HG03039 (cell line): ENCODE results near the gene TIMP2.
"Not testable (repeated sequence)": the region's sequence is repeated elsewhere in the genome, so short reads cannot be mapped to it uniquely, and the experiment has no call there.

ENCODE experiments used
- ATAC-seq: cut with Tn5 transposase; IDR thresholded peaks from one replicate; pipeline ENCODE4 v1.9.1; 2021; ENCODE audit warnings: mild to moderate bottlenecking, moderate library complexity; ENCODE audit not compliant: unreplicated experiment

The TIMP2 gene

DNA sequence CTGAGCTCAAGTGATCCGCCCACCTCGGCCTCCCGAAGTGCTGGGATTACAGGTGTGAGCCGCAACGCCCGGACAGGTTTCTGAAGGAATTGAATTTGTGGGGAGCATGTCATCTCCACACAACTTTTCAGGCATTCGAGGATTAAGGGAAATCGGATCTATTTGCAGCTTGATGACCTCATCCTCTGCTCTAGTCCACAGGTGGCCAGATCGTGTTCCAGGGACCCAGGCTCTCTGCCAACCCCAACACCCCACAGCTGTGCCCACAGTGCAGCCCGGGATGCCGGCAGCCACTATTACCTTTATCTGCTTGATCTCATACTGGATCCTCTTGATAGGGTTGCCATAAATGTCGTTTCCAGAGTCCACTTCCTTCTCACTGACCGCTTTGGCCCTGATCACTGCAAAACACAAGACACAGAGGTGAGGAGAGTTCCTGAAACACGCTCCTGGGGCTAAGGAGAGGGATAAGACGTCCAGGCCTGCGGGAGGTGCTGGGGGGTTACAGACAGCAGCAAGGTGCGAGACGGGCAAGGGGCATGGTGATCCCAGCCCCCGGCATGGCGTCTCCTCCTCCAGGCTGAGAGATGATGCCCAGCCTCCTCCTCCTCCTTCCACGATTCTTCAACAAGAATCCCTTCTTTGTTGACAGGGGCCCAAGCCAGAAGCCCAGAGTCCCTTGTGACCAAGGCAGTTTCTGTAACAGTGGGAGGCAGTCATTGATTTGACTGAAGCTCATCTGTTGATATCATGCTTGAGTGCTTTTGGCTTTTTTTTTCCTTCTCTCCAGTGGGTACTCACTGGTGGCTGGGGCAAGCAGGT lies 51.5 kb downstream of the TIMP2 start:
- no peak for ATAC-seq

DNA sequence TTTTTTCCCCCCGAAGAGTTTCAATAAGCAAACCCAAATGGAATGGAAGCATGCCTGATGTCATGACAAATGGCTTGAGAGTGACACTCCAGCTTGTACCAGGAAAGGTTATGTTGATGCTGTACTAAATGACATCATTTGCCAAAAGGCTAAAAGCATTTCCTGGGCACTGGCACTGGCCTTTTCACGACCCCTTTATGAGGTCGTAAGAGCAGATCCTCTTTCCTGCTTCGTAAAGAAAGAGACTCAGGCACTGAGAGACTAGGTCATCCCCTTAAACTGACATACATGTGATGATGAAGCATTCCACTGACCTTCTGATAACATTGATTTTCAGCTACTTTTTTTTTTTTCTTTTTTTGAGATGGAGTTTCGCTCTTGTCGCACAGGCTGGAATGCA lies 52.7 kb downstream of the TIMP2 start:
- no peak for ATAC-seq

GRCh38 chr17:78870621-78871020 lies 54.6 kb downstream of the TIMP2 start:
- ATAC-seq, result no peak

GRCh38 chr17:78868391-78868790 lies 56.8 kb downstream of the TIMP2 start:
- no peak for ATAC-seq

GRCh38 chr17:78867046-78867445 lies 58.1 kb downstream of the TIMP2 start:
- ATAC-seq, result not testable (repeated sequence)

- ATAC-seq, result no peak
Observed at GRCh38 chr17:78865682-78866390, 59.4 kb downstream of the TIMP2 start.

GRCh38 chr17:78864117-78864516 lies 61.1 kb downstream of the TIMP2 start:
- no peak for ATAC-seq

- no peak for ATAC-seq
Observed at GRCh38 chr17:78862073-78863023, 62.8 kb downstream of the TIMP2 start.

DNA sequence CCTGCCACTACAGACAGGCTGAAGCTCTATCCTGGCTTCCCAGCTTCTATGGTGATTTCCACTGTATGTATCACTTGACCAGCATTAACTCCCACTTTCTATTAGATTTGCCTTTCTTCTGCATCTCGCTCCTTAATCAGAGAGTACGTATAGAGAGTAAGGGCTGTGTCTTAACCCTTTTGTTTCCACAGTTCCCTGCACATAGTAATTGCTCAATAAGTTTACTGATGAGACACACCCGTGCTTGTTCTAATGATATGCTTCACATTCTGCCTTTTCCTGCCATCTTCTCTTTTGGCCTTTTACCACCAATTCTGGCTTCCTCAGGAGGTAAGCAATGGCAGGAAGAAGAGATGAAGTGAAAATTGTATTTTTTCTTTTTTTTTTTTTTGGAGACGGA lies 64.0 kb downstream of the TIMP2 start:
- ATAC-seq, result no peak

- ATAC-seq, result no peak
Observed at GRCh38 chr17:78859051-78859450, 66.1 kb downstream of the TIMP2 start.

- ATAC-seq, result no peak
Observed at GRCh38 chr17:78857266-78857665, 67.9 kb downstream of the TIMP2 start.

- no peak for ATAC-seq
Observed at GRCh38 chr17:78855561-78856165, 69.5 kb downstream of the TIMP2 start.

DNA sequence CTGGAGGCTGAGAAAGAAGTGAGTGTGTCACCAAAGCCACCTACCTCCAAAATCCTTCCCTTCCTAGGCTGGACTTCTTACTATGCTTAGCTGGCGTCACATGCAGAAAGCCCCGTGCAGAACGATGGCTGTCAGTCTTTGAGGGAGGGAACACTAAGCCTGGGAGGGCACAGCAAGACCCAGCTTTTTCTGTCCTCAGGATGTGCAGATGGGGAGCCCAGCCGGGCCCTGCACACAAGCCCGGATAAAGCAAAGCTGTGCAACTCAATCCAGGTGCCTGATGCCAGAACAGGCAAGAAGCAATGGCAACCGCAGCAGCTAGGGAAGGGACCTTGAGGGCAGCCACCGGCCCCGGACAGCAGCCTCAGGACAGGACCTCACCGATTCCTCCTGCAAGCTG lies 70.7 kb downstream of the TIMP2 start:
- ATAC-seq, result no peak

GRCh38 chr17:78853926-78854394 lies 71.2 kb downstream of the TIMP2 start:
- no peak for ATAC-seq

- no peak for ATAC-seq
Observed at GRCh38 chr17:78852709-78853121, 72.5 kb downstream of the TIMP2 start.

DNA sequence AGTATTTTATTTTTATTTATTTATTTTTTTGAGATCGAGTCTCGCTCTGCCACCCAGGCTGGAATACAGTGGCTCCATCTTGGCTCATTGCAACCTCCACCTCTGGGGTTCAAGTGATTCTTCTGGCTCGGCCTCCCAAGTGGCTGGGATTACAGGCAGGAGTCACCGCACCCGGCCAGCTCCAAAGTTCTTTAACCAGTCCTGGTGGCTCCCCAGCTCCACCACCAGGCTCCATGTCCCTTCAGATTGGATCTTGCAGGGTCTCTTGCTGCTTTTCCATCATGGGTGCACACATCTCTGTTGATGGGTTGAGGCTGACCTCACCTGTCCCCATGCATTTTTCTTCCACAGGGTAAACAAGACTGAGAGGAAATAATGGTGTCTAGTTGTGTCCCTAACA lies 76.2 kb downstream of the TIMP2 start:
- ATAC-seq, result no peak

DNA sequence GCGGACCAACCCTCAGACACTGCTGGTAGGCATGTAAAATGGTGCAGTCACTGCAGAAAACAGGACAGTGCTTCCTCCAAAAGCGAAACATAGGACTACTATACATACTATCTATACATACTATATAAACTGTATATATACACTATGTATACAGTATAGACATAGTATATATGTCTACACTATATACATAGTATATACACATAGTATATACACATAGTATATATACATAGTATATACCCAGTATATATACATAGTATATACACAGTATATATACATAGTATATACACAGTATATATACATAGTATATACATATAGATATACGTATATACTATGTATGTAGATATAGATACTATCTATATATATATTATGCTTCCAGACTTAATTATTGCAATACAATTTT lies 78.1 kb downstream of the TIMP2 start:
- no peak for ATAC-seq

DNA sequence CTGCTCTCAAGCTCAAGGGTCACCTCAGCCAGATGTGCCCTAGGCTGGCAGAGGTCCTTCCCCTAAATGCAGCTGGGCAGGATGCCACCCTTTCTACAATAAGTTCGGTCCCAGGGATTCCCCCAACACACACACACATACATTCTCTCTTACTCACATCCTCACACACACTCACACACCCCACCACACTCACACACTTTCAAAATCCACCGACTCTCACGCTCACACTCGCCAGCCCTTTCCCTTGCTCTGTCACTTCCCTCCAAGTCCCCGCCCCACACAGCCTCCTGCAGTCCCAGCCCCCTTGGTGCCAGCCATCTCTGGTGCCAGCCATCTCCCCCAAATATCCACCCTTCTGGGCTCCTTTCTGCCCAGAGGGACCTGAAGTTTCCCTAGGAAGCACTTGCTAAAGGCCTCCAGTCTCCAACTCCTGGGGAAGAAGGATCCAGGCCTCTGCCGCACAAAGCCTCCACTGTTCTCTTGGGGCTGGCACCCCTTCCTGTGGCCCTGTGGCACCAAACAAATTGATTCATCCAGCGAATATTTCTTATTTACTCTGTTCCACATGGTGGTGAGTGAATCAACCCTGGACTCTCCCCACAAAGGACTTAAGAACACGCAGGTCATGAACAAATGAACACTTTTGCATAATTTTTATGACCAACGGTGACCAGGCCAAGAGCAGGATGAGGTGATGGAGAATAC lies 80.7 kb downstream of the TIMP2 start:
- ATAC-seq, result no peak

DNA sequence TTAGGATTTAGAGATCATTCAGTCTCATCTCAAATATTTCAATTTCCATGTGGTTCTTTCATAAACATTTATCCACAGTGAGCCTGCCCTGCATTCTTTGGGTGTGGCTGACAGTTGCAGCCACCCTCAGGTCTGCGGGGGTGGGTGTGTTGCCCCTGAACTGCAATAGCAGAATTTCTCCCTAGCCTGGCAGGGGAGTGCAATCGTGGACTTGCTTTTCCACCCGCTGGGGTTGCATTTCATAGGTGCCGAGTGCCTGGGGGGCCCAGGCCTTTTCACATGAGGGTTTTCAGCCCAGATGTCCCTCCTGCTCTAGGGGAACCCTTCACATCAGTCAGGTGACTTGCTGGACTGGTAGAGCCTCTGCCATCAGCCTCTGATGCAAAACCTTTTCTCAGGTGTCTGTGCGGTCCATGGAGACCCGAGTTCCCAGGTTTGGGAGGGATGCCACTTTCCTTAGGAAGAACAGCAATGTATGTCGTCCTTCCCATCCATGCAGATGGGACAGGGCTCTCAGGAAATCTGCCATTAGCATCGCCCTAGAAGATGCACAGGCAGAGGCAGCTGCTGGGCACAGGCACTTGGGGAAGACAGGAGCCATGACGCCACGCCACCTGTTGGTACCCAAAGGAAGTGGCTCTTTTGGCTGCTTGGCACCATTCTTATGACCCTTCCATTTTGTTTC lies 82.2 kb downstream of the TIMP2 start:
- no peak for ATAC-seq
